Measurements from ENCODE around the gene PLXNA3.

The PLXNA3 gene
- 65.0 to 110 reads per million in 2 donors for total RNA-seq

GRCh38 chrX:154458116-154458953 lies at the start of gene PLXNA3:
Gene PLXNA3, plus strand, starts transcription at chrX:154458281. Its CDS starts 1,903 bp downstream, at chrX:154460184.
- peak; percentile 67 for DNase-seq

GRCh38 chrX:154408659-154409221 lies 49.3 kb upstream of the PLXNA3 start:
- no peak for DNase-seq

- no peak for DNase-seq
Observed at GRCh38 chrX:154409222-154409871, 48.7 kb upstream of the PLXNA3 start, which contains the start of gene DNASE1L1. Gene DNASE1L1, minus strand, starts transcription at chrX:154409254. Its CDS starts 3,686 bp downstream, at chrX:154405568.

- peak; percentile 21 for DNase-seq
Observed at GRCh38 chrX:154411981-154412340, 46.1 kb upstream of the PLXNA3 start.

- no peak for DNase-seq
Observed at GRCh38 chrX:154412468-154412867, 45.6 kb upstream of the PLXNA3 start.

GRCh38 chrX:154413142-154413541 lies 44.9 kb upstream of the PLXNA3 start:
- no peak for DNase-seq

- no peak for DNase-seq
Observed at GRCh38 chrX:154417157-154417556, 40.9 kb upstream of the PLXNA3 start.

- DNase-seq, result no peak
Observed at GRCh38 chrX:154419189-154419588, 38.9 kb upstream of the PLXNA3 start.

- no peak for DNase-seq
Observed at GRCh38 chrX:154419688-154420401, 38.2 kb upstream of the PLXNA3 start.

GRCh38 chrX:154420402-154420756 lies 37.7 kb upstream of the PLXNA3 start:
- no peak for DNase-seq

GRCh38 chrX:154426916-154427770 lies 30.9 kb upstream of the PLXNA3 start:
- DNase-seq, result no peak

- DNase-seq, result peak; percentile 76
Observed at GRCh38 chrX:154428176-154429171, 29.6 kb upstream of the PLXNA3 start, which contains the start of gene ATP6AP1. Gene ATP6AP1, plus strand, starts transcription at chrX:154428677. Its CDS starts 16 bp downstream, at chrX:154428693.

GRCh38 chrX:154429711-154430110 lies 28.4 kb upstream of the PLXNA3 start:
- no peak for DNase-seq

- no peak for DNase-seq
Observed at GRCh38 chrX:154430479-154430878, 27.6 kb upstream of the PLXNA3 start.

GRCh38 chrX:154430916-154431315 lies 27.2 kb upstream of the PLXNA3 start:
- DNase-seq, result no peak

- DNase-seq, result no peak
Observed at GRCh38 chrX:154431341-154431740, 26.7 kb upstream of the PLXNA3 start.

GRCh38 chrX:154432210-154432609 lies 25.9 kb upstream of the PLXNA3 start:
- DNase-seq, result no peak

- no peak for DNase-seq
Observed at GRCh38 chrX:154433605-154434004, 24.5 kb upstream of the PLXNA3 start.

GRCh38 chrX:154434394-154435168 lies 23.5 kb upstream of the PLXNA3 start:
- no peak for DNase-seq

GRCh38 chrX:154435171-154435733 lies 22.8 kb upstream of the PLXNA3 start:
- no peak for DNase-seq

Measured in T-helper 9 cell (primary cell).